Mesenchymal stem cell (in vitro differentiated cells and primary cell): Measurements from ENCODE around the gene STRBP.

ENCODE experiments used
- DNase-seq: peaks from one replicate; pipeline ENCODE4 v3.0.0-alpha.2; 2013
- H2AFZ ChIP-seq: one replicate; pipeline ENCODE4 v1.6.1; 2013; ENCODE audit warnings: low read depth, mild to moderate bottlenecking, control low read depth, inconsistent platforms, low read length, moderate library complexity
- H2AK5ac ChIP-seq: 2 replicates; pipeline ENCODE4 v1.6.1; 2013; ENCODE audit warnings: low read length, moderate library complexity, mild to moderate bottlenecking, inconsistent platforms; ENCODE audit not compliant: severe bottlenecking
- H2BK120ac ChIP-seq: one replicate; pipeline ENCODE4 v1.6.1; 2013; ENCODE audit warnings: low read depth, mild to moderate bottlenecking, inconsistent platforms, low read length, moderate library complexity
- H2BK12ac ChIP-seq, 2 experiments: one replicate each; pipeline ENCODE4 v1.6.1; 2013; ENCODE audit warnings: inconsistent platforms in 2 of 2, low read length in 2 of 2, mild to moderate bottlenecking in 2 of 2, moderate library complexity in 2 of 2, control low read depth in 1 of 2
- H2BK15ac ChIP-seq: one replicate; pipeline ENCODE4 v1.6.1; 2013; ENCODE audit warnings: mild to moderate bottlenecking, low read depth, inconsistent platforms; ENCODE audit not compliant: poor library complexity, severe bottlenecking
- H2BK5ac ChIP-seq: 2 replicates; pipeline ENCODE4 v1.6.1; 2013; ENCODE audit warnings: low read depth, mild to moderate bottlenecking, low read length, control low read depth, inconsistent platforms; ENCODE audit not compliant: poor library complexity, severe bottlenecking
- H3K14ac ChIP-seq, 2 experiments: one replicate each; pipeline ENCODE4 v1.6.1; 2013; ENCODE audit warnings: inconsistent platforms in 2 of 2, low read length in 2 of 2, control low read depth in 1 of 2, mild to moderate bottlenecking in 1 of 2, moderate library complexity in 1 of 2
- H3K18ac ChIP-seq, 2 experiments: one replicate each; pipeline ENCODE4 v1.6.1; 2013; ENCODE audit warnings: inconsistent platforms in 2 of 2, low read length in 2 of 2, control low read depth in 1 of 2, low read depth in 1 of 2, mild to moderate bottlenecking in 1 of 2
- H3K23ac ChIP-seq, 2 experiments: one replicate each; pipeline ENCODE4 v1.6.1; 2013; ENCODE audit warnings: inconsistent platforms in 2 of 2, low read length in 2 of 2, mild to moderate bottlenecking in 2 of 2, moderate library complexity in 2 of 2, control low read depth in 1 of 2
- H3K27ac ChIP-seq: 2 replicates; pipeline ENCODE4 v1.5.1; 2013; ENCODE audit warnings: mild to moderate bottlenecking, moderate library complexity, low read length, control low read depth, inconsistent platforms; ENCODE audit not compliant: poor library complexity, severe bottlenecking
- H3K27me3 ChIP-seq, 2 experiments: 2 replicates each; pipeline versions ENCODE4 v1.6.1 to v1.7.0; 2013; ENCODE audit warnings: low read length in 2 of 2, mild to moderate bottlenecking in 2 of 2, moderate library complexity in 2 of 2, control low read depth in 1 of 2, inconsistent platforms in 1 of 2; ENCODE audit not compliant: control insufficient read depth in 1 of 2, insufficient read depth in 1 of 2
- H3K36me3 ChIP-seq, 2 experiments: 2 replicates each; pipeline versions ENCODE4 v1.6.1 to v1.7.0; 2013; ENCODE audit warnings: low read length in 2 of 2, control low read depth in 1 of 2, inconsistent platforms in 1 of 2, low read depth in 1 of 2, mild to moderate bottlenecking in 1 of 2; ENCODE audit not compliant: insufficient read depth in 2 of 2, control insufficient read depth in 1 of 2
- H3K4ac ChIP-seq, 2 experiments: one replicate each; pipeline ENCODE4 v1.6.1; 2013; ENCODE audit warnings: inconsistent platforms in 2 of 2, low read length in 2 of 2, mild to moderate bottlenecking in 2 of 2, moderate library complexity in 2 of 2, control low read depth in 1 of 2, low read depth in 1 of 2
- H3K4me1 ChIP-seq: 2 replicates; pipeline ENCODE4 v1.6.1; 2013; ENCODE audit warnings: low read depth, low read length, control low read depth; ENCODE audit not compliant: control insufficient read depth, insufficient read depth
- H3K4me2 ChIP-seq: 2 replicates; pipeline ENCODE4 v1.6.1; 2013; ENCODE audit warnings: low read length, mild to moderate bottlenecking, inconsistent platforms; ENCODE audit not compliant: poor library complexity, severe bottlenecking
- H3K4me3 ChIP-seq, 2 experiments: 2 replicates each; pipeline versions ENCODE4 v1.5.1 to v1.7.0; 2013; ENCODE audit warnings: low read length in 2 of 2, mild to moderate bottlenecking in 2 of 2, control low read depth in 1 of 2, low read depth in 1 of 2; ENCODE audit not compliant: insufficient read depth in 1 of 2
- H3K79me1 ChIP-seq: replicated peaks from 2 replicates; pipeline ENCODE4 v1.6.1; 2013; ENCODE audit warnings: mild to moderate bottlenecking, control low read depth, low read length, inconsistent platforms; ENCODE audit not compliant: poor library complexity, severe bottlenecking
- H3K9ac ChIP-seq: 2 replicates; pipeline ENCODE4 v1.7.0; 2013; ENCODE audit warnings: mild to moderate bottlenecking, low read length, moderate library complexity
- H3K9me3 ChIP-seq: 2 replicates; pipeline ENCODE4 v1.7.0; 2013; ENCODE audit warnings: mild to moderate bottlenecking, low read length; ENCODE audit not compliant: control insufficient read depth
- H4K8ac ChIP-seq: one replicate; pipeline ENCODE4 v1.6.1; 2013; ENCODE audit warnings: inconsistent platforms, mild to moderate bottlenecking, low read length, moderate library complexity
- H4K91ac ChIP-seq: one replicate; pipeline ENCODE4 v1.6.1; 2013; ENCODE audit warnings: mild to moderate bottlenecking, low read length, inconsistent platforms
- WGBS: methylation state at CpG from one replicate; pipeline ENCODE4 v1.1.7; 2013; ENCODE audit warnings: mixed read lengths; 5-methylcytosine and 5-hydroxymethylcytosine counted together

Gene STRBP

DNA sequence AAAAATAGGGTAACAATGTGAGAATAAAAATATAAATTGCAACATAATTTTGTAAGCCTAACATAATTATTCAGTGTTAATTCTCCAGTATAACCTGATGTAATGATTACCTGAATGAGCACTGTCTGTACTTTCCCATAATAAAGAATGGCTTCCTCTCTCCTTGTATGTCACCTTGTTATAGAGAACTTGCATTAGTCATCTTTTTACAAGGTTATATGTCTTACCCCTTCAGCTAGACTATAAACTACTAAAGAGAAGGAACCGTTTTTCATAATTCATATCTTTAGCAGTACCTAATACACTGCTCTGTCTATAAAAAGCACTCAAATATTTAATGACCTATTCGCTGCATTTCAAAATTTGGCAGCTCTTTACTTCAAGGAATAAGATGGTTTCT lies 19.8 kb downstream of the STRBP start:
- Histone ChIP-seq H3K4me3 (no peak overlapping the region), H2AK5ac (no peak overlapping the region), H2BK15ac (no peak overlapping the region), H3K23ac (no peak overlapping the region), H3K27ac (no peak overlapping the region), H4K91ac (no peak overlapping the region), H3K36me3 (no peaks in the 10 kb centered on the region), H3K79me1 (peaks cover 4% of the 10 kb centered on the region), H3K4me1 (no peaks in the 10 kb centered on the region), H2AFZ (no peak overlapping the region), H3K4me2 (no peak overlapping the region), H3K9me3 (peaks cover 6% of the 10 kb centered on the region), H3K27me3 (no peaks in the 10 kb centered on the region), H2BK120ac (no peak overlapping the region), H4K8ac (no peak overlapping the region), H2BK5ac (no peak overlapping the region), H2BK12ac (no peak overlapping the region), H3K4ac (no peak overlapping the region), H3K9ac (no peak overlapping the region), H3K18ac (no peak overlapping the region), H3K14ac (no peak overlapping the region)
- DNase-seq, result no peak
- WGBS, result 92% methylated on average over 2 of the region's 2 CpGs

DNA sequence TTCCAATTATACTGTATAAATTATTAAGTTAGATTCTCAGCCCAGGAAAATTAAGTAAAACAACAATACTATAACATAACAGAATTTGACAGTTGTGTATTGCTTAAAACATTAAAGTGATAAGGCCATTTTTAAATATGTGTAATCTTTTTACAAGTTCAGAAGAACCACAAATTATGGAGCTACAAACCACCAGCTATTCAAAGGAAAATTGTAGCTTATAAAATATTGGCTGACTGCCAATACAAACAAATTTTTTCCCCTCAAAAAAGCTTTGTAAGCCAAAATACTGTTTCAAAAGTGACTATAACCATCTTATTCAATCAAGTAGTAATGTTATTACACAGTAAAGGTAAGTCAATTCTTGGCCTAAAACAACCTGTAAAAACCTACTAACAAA lies 21.9 kb downstream of the STRBP start:
- H2AFZ ChIP-seq, result no peak overlapping the region
- H3K14ac ChIP-seq, result no peak overlapping the region
- H2BK120ac ChIP-seq, result no peak overlapping the region
- no peak overlapping the region for H3K18ac ChIP-seq
- no peak overlapping the region for H3K9ac ChIP-seq
- no peak overlapping the region for H3K27ac ChIP-seq
- H4K8ac ChIP-seq, result no peak overlapping the region
- H3K27me3 ChIP-seq, result no peaks in the 10 kb centered on the region
- H2BK5ac ChIP-seq, result no peak overlapping the region
- peaks cover 2% of the 10 kb centered on the region for H3K79me1 ChIP-seq
- no peak overlapping the region for H2BK12ac ChIP-seq
- H3K4me1 ChIP-seq, result no peaks in the 10 kb centered on the region
- DNase-seq, result no peak
- no peak overlapping the region for H3K4me2 ChIP-seq
- H2BK15ac ChIP-seq, result no peak overlapping the region
- no peak overlapping the region for H3K4ac ChIP-seq
- H4K91ac ChIP-seq, result no peak overlapping the region
- H2AK5ac ChIP-seq, result no peak overlapping the region
- no peaks in the 10 kb centered on the region for H3K9me3 ChIP-seq
- no peak overlapping the region for H3K23ac ChIP-seq
- H3K4me3 ChIP-seq, result no peak overlapping the region
- H3K36me3 ChIP-seq, result no peaks in the 10 kb centered on the region

DNA sequence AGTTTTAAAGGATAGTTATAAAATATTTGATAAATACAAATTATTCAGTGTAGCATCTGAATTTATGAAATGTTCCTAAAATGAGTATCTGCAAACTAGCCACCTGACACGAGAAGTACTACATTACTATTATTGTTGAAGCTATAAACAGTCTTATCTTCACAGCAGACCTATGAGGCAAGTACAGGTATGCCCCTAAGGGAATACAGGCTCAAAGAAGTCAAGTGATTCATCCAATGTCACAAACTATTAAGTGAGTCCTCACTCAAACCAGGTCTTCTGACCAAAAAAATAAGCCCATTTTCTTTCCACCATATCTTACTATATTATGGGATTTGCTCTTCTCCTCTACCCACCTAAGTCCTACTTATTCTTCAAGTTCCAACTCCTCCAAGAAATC lies 28.7 kb downstream of the STRBP start:
- Histone ChIP-seq H3K27me3 (no peaks in the 10 kb centered on the region), H4K8ac (no peak overlapping the region), H3K36me3 (no peaks in the 10 kb centered on the region), H3K18ac (no peak overlapping the region), H3K14ac (no peak overlapping the region), H3K4ac (no peak overlapping the region), H3K4me1 (no peaks in the 10 kb centered on the region), H3K9me3 (no peaks in the 10 kb centered on the region), H4K91ac (no peak overlapping the region), H3K27ac (no peak overlapping the region), H2BK5ac (no peak overlapping the region), H2AFZ (no peak overlapping the region), H3K4me2 (no peak overlapping the region), H3K4me3 (no peak overlapping the region), H3K9ac (no peak overlapping the region), H2BK120ac (no peak overlapping the region), H2BK15ac (no peak overlapping the region), H3K23ac (no peak overlapping the region), H2BK12ac (no peak overlapping the region), H2AK5ac (no peak overlapping the region), H3K79me1 (peaks cover 6% of the 10 kb centered on the region)
- WGBS, result 96% methylated on average over 1 of the region's 1 CpG
- DNase-seq, result no peak

DNA sequence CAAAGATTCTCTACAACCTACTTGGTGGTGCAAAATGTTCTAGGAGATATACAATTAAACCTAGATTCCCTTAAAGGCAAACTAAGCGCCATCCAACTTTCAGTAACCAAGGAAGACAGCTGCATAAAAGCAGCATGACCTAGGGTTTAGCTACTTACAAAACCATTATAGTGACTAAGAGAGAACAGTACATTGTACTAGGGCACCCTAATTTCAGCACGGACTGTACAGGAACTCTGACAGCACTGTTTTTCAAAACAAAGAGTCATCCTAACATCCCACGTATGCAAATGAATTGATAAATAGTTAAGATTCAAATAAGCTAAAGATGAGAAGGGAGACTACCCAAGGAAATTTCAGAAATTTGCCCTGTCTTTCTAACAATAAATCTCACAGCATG lies 30.0 kb downstream of the STRBP start:
- Histone ChIP-seq H3K36me3 (no peaks in the 10 kb centered on the region), H2AFZ (no peak overlapping the region), H4K8ac (no peak overlapping the region), H2BK12ac (no peak overlapping the region), H3K9ac (no peak overlapping the region), H2BK15ac (no peak overlapping the region), H3K4me1 (no peaks in the 10 kb centered on the region), H3K4me2 (no peak overlapping the region), H3K79me1 (peaks cover 8% of the 10 kb centered on the region), H3K14ac (no peak overlapping the region), H3K9me3 (no peaks in the 10 kb centered on the region), H3K23ac (no peak overlapping the region), H3K27me3 (no peaks in the 10 kb centered on the region), H3K4me3 (no peak overlapping the region), H2BK5ac (no peak overlapping the region), H3K27ac (no peak overlapping the region), H3K18ac (no peak overlapping the region), H2AK5ac (no peak overlapping the region), H2BK120ac (no peak overlapping the region), H4K91ac (no peak overlapping the region), H3K4ac (no peak overlapping the region)
- DNase-seq, result no peak
- 86% methylated on average over 1 of the region's 3 CpGs for WGBS
